ENCODE data around the gene DCAKD. TPM values are rescaled to one million over a fixed set of nuclear protein-coding genes. Genes with fewer than 3 reads are reported as not detected.
A peak's percentile ranks its signal among the peaks of the same experiment; 100 is the strongest.

DCAKD gene
- total RNA-seq, 2 donors from 2014 or later: 37.3 to 46.1 TPM

- Histone ChIP-seq H3K4me1 (peaks cover 0 to 20% of the 10 kb centered on the region in 2 donors), H3K4me3 (peak overlapping the region; percentile 41 to 54), H3K27ac (peak overlapping the region; percentile 86 to 90), H3K27me3 (no peaks in the 10 kb centered on the region), H3K36me3 (no peaks in the 10 kb centered on the region), H3K9me3 (no peaks in the 10 kb centered on the region)
- TF ChIP-seq, protein P1, sequence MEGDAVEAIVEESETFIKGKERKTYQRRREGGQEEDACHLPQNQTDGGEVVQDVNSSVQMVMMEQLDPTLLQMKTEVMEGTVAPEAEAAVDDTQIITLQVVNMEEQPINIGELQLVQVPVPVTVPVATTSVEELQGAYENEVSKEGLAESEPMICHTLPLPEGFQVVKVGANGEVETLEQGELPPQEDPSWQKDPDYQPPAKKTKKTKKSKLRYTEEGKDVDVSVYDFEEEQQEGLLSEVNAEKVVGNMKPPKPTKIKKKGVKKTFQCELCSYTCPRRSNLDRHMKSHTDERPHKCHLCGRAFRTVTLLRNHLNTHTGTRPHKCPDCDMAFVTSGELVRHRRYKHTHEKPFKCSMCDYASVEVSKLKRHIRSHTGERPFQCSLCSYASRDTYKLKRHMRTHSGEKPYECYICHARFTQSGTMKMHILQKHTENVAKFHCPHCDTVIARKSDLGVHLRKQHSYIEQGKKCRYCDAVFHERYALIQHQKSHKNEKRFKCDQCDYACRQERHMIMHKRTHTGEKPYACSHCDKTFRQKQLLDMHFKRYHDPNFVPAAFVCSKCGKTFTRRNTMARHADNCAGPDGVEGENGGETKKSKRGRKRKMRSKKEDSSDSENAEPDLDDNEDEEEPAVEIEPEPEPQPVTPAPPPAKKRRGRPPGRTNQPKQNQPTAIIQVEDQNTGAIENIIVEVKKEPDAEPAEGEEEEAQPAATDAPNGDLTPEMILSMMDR (IDR thresholded peaks at IDR 0.05): no peak
- DNase-seq (ENCODE audit: low spot score): no peak
These were observed 862 bp downstream of the DCAKD start for GRCh38 chr17:45050481-45051059.

- DNase-seq (ENCODE audit: low spot score): no peak
- TF ChIP-seq, protein P1 (IDR thresholded peaks at IDR 0.05): peak in 1 of 2 donors; percentile 15
- H3K27me3 ChIP-seq: no peaks in the 10 kb centered on the region
- H3K4me1 ChIP-seq: peaks cover 0 to 23% of the 10 kb centered on the region in 2 donors
- no peaks in the 10 kb centered on the region for H3K9me3 ChIP-seq
- H3K4me3 ChIP-seq: no peak overlapping the region
- H3K27ac ChIP-seq: no peak overlapping the region
- no peaks in the 10 kb centered on the region for H3K36me3 ChIP-seq
These were observed 2.5 kb downstream of the DCAKD start for GRCh38 chr17:45048795-45049563.

GRCh38 chr17:45046537-45047125 lies 4.8 kb downstream of the DCAKD start:
- Histone ChIP-seq H3K36me3 (no peaks in the 10 kb centered on the region), H3K4me3 (no peak overlapping the region), H3K4me1 (peaks cover 0 to 32% of the 10 kb centered on the region in 2 donors), H3K27me3 (no peaks in the 10 kb centered on the region), H3K27ac (no peak overlapping the region), H3K9me3 (no peaks in the 10 kb centered on the region)
- TF ChIP-seq, protein P1 (IDR thresholded peaks at IDR 0.05): no peak
- no peak for DNase-seq (ENCODE audit: low spot score)

- TF ChIP-seq, protein P1 (IDR thresholded peaks at IDR 0.05): no peak
- no peak overlapping the region for H3K4me3 ChIP-seq
- no peaks in the 10 kb centered on the region for H3K36me3 ChIP-seq
- peak overlapping the region; percentile 46 to 53 for H3K27ac ChIP-seq
- DNase-seq (ENCODE audit: low spot score): no peak
- H3K4me1 ChIP-seq: peaks cover 0 to 34% of the 10 kb centered on the region in 2 donors
- no peaks in the 10 kb centered on the region for H3K27me3 ChIP-seq
- no peaks in the 10 kb centered on the region for H3K9me3 ChIP-seq
These were observed 7.5 kb downstream of the DCAKD start for GRCh38 chr17:45043813-45044540.

DNA sequence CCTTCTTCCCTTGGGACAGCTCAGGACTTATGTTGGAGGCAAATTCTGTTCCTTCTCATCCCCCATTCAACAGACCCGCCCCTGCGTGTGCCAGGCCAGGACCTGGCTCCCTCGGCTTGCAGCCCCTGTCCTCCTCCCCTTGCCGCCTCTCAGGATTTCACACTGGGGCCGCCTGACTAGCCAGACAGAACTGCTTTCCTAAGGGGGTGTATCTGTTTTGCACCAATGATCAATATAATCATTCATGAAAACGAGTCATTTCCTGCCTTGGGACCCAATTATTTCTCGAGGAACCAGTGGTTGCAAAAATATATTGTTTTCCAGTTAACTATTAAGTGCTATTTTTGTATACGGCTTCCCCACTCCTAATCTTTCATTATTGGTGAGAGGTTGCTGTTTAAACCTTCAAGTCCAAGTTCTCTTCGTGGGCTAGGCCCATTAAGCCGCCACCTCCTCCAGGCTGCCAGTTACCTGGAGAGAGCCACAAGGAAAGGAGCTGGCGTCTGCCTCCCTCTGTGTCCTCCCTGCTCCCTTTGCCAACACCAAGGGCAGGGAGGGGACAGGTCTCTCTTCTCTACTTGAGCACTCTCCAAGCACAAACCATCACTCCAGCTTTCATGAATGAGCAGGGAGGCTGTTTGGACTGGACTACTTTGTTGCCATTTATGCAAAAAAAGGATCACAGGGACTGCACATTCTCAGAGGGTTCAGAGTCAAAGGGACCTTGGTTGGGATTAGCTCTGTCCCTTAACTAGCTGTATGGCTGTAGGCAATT lies 8.9 kb downstream of the DCAKD start:
- Histone ChIP-seq H3K4me3 (no peak overlapping the region), H3K36me3 (no peaks in the 10 kb centered on the region), H3K9me3 (no peaks in the 10 kb centered on the region), H3K4me1 (peaks cover 0 to 44% of the 10 kb centered on the region in 2 donors), H3K27ac (peak overlapping the region; percentile 21 to 46), H3K27me3 (no peaks in the 10 kb centered on the region)
- TF ChIP-seq, protein P1 (IDR thresholded peaks at IDR 0.05): no peak
- DNase-seq (ENCODE audit: low spot score): no peak
